ENCODE results near the gene BMF.

Gene BMF

DNA sequence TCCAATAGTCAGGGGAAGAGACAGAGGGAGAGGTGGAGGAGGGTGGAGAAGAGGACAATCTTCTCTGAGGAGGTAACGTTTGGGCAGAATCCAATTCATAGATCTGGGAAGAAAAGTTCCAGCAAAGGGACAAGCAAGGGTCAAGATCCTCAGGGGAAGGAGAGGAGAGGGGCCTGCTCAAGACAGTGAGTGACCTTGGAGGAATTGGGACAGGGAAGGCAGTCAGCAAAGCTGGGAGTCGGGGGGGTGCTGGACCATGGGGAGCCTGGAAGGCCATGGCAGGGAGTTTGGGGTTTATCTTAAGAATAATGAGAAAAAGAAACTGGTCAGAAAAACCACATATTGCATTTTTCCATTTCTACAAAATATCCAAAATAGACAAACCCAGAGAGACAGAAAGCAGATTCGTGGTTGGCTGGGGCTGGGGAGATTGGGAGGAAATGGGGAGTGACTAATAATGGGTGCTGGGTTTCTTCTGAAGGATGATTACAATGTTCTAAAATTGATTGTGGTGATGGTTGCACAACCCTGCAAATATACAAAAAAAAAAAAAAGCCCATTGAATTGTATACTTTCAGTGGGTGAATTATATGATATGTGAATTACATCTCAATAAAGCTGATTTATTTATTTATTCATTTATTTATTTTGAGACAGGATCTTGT is 50.1 kb downstream of the BMF start:
- H3K27me3 ChIP-seq (ENCODE audit: insufficient read depth, low read depth, severe bottlenecking), result no peaks in the 10 kb centered on the region
- TF ChIP-seq, protein P1, sequence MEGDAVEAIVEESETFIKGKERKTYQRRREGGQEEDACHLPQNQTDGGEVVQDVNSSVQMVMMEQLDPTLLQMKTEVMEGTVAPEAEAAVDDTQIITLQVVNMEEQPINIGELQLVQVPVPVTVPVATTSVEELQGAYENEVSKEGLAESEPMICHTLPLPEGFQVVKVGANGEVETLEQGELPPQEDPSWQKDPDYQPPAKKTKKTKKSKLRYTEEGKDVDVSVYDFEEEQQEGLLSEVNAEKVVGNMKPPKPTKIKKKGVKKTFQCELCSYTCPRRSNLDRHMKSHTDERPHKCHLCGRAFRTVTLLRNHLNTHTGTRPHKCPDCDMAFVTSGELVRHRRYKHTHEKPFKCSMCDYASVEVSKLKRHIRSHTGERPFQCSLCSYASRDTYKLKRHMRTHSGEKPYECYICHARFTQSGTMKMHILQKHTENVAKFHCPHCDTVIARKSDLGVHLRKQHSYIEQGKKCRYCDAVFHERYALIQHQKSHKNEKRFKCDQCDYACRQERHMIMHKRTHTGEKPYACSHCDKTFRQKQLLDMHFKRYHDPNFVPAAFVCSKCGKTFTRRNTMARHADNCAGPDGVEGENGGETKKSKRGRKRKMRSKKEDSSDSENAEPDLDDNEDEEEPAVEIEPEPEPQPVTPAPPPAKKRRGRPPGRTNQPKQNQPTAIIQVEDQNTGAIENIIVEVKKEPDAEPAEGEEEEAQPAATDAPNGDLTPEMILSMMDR (IDR thresholded peaks at IDR 0.05; ENCODE audit: low read depth, low read length), result no peak
- H3K36me3 ChIP-seq, result no peaks in the 10 kb centered on the region
- H3K4me3 ChIP-seq (ENCODE audit: low read depth, low read length), result no peak overlapping the region
- H3K27ac ChIP-seq, result no peak overlapping the region
- DNase-seq, result no peak
- no peaks in the 10 kb centered on the region for H3K9me3 ChIP-seq (ENCODE audit: severe bottlenecking)

GRCh38 chr15:40055576-40056293 is 52.9 kb downstream of the BMF start:
- TF ChIP-seq, protein P1 (IDR thresholded peaks at IDR 0.05; ENCODE audit: low read depth, low read length), result no peak
- Histone ChIP-seq H3K4me3 (ENCODE audit: low read depth, low read length) (no peak overlapping the region), H3K36me3 (no peaks in the 10 kb centered on the region), H3K9me3 (ENCODE audit: severe bottlenecking) (no peaks in the 10 kb centered on the region), H3K27me3 (ENCODE audit: insufficient read depth, low read depth, severe bottlenecking) (no peaks in the 10 kb centered on the region), H3K27ac (no peak overlapping the region)
- no peak for DNase-seq

GRCh38 chr15:40054855-40055575 is 53.7 kb downstream of the BMF start:
- Histone ChIP-seq H3K27ac (no peak overlapping the region), H3K27me3 (ENCODE audit: insufficient read depth, low read depth, severe bottlenecking) (no peaks in the 10 kb centered on the region), H3K36me3 (no peaks in the 10 kb centered on the region), H3K9me3 (ENCODE audit: severe bottlenecking) (no peaks in the 10 kb centered on the region), H3K4me3 (ENCODE audit: low read depth, low read length) (no peak overlapping the region)
- DNase-seq, result no peak
- TF ChIP-seq, protein P1 (IDR thresholded peaks at IDR 0.05; ENCODE audit: low read depth, low read length), result no peak

DNA sequence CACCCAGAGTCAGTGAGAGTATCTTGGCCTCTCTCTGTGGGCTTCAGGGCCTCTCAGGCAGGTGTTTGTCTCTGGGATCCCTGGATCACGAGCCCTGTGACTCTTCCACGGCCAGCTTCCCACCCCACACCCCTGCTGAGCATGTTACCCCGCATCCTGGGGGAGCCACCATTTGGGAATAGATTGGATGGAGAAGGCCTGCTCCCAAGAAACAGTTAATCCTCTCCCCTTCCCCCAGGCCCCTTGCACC is 54.1 kb downstream of the BMF start:
- Histone ChIP-seq H3K27ac (no peak overlapping the region), H3K27me3 (ENCODE audit: insufficient read depth, low read depth, severe bottlenecking) (no peaks in the 10 kb centered on the region), H3K9me3 (ENCODE audit: severe bottlenecking) (no peaks in the 10 kb centered on the region), H3K4me3 (ENCODE audit: low read depth, low read length) (no peak overlapping the region), H3K36me3 (no peaks in the 10 kb centered on the region)
- TF ChIP-seq, protein P1 (IDR thresholded peaks at IDR 0.05; ENCODE audit: low read depth, low read length), result no peak
- no peak for DNase-seq

DNA sequence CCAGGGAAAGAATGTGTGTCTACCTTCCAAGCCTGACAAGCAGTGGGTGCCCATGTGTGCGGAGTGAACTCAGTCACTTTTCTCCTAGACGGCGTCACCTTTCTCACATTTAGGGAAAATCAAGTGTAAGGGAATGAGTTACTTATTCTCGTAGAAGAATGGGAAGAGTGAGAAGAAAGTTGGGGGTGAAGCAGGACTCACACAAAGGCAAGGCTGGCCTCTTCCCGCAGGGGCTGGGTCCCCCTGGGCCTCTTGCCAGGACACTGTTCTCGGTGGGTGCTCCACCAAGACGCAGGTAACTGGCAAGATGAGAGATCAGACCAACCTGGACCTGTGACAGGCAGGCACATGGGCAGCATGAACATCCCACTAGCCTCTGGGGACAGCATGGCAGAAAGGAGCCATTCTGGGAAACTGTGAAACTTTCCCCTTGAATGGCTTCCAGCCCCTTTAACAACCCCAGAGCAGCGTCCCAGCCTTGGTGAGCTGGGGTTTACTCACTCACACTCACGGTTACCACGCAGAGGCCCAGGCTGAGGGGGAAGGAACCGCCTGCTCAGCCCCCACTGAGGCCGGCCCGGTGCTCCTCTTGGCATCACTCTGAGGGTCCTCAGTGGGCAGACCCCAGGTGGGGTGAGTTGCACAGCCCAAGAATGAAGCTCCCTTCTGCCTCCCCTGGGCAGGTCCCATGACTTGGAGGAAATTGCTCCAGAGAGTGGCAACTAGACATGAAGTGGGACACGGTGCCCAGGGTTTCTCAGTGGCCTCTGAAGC is 54.7 kb downstream of the BMF start:
- no peaks in the 10 kb centered on the region for H3K9me3 ChIP-seq (ENCODE audit: severe bottlenecking)
- H3K27me3 ChIP-seq (ENCODE audit: insufficient read depth, low read depth, severe bottlenecking), result no peaks in the 10 kb centered on the region
- no peak overlapping the region for H3K27ac ChIP-seq
- DNase-seq, result no peak
- H3K36me3 ChIP-seq, result no peaks in the 10 kb centered on the region
- no peak overlapping the region for H3K4me3 ChIP-seq (ENCODE audit: low read depth, low read length)
- TF ChIP-seq, protein P1 (IDR thresholded peaks at IDR 0.05; ENCODE audit: low read depth, low read length), result no peak
